Mucosa of descending colon (tissue), 3 donors: Measurements from ENCODE around the gene SCML1. TPM values are rescaled to one million over a fixed set of nuclear protein-coding genes. Genes with fewer than 3 reads are reported as not detected.

Experiments used
- ATAC-seq: fragments of 200-7000 bp; cut with Tn5 transposase; one replicate; pipeline ENCODE4 v1.9.1; 2020; ENCODE audit warnings: mild to moderate bottlenecking, moderate library complexity
- DNase-seq, 3 donors: peaks; one replicate each; pipeline ENCODE4 v3.0.0-alpha.2; 2020
- H3K36me3 ChIP-seq: fragments of 200-600 bp; one replicate; pipeline ENCODE4 v1.8.0; 2021; ENCODE audit warnings: low read depth, mild to moderate bottlenecking
- H3K4me1 ChIP-seq: fragments of 200-600 bp; one replicate; pipeline ENCODE4 v1.8.0; 2021; ENCODE audit warnings: low read depth, mild to moderate bottlenecking
- H3K4me3 ChIP-seq: fragments of 200-600 bp; one replicate; pipeline ENCODE4 v1.8.0; 2021; ENCODE audit warnings: mild to moderate bottlenecking
- H3K9me3 ChIP-seq: fragments of 200-600 bp; one replicate; pipeline ENCODE4 v1.8.0; 2021; ENCODE audit warnings: mild to moderate bottlenecking
- CTCF ChIP-seq: fragments of 200-600 bp; IDR thresholded peaks from one replicate; pipeline ENCODE4 v1.8.0; 2022; ENCODE audit warnings: antibody characterized with exemption, mild to moderate bottlenecking
- intact Hi-C, 2 donors: fragments of 100-400 bp; cut with DNase I in 1 of 2; cut with micrococcal nuclease in 1 of 2; formaldehyde crosslinking; loops; one replicate each; pipeline versions ENCODE4 v1.11.0 to v1.11.1; 2022; cut with DNase I, micrococcal nuclease
- total RNA-seq, 3 donors: library from RNA; stranded (reverse); fragmentation: NEBNext Ultra II Directional in 2 of 3; extraction: Animal tissue kit (Norgen Biotek cat#: 25700) in 2 of 3; gene quantifications; one replicate each; pipeline versions ENCODE4 v1.2.1 to v1.2.4, GENCODE V29; 2021 to 2023
- donor health status: DM: no; HTN: no; CAD: no; lungs with moderate emphysema.
- donor health status: DM: no; HTN: no; CAD: no.
- donor health status: DM: no; HTN: yes; CAD: no.

The SCML1 gene
- total RNA-seq, 3 donors from 2014 or later, result 9.9 to 12.9 (median 11.5) TPM

- ATAC-seq (no peak), DNase-seq (no peak)
- intact Hi-C loops, result no loop called here
- no peaks in the 10 kb centered on the region for H3K9me3 ChIP-seq
- no peaks in the 10 kb centered on the region for H3K36me3 ChIP-seq
- no peak for TF ChIP-seq CTCF
- H3K4me3 ChIP-seq, result no peak overlapping the region
- peaks cover 2% of the 10 kb centered on the region for H3K4me1 ChIP-seq
Observed at GRCh38 chrX:17747692-17748091, 10.4 kb downstream of the SCML1 start.

GRCh38 chrX:17748684-17749083 is 11.4 kb downstream of the SCML1 start:
- Histone ChIP-seq H3K4me1 (peaks cover 2% of the 10 kb centered on the region), H3K36me3 (no peaks in the 10 kb centered on the region), H3K4me3 (no peak overlapping the region), H3K9me3 (no peaks in the 10 kb centered on the region)
- no peak for TF ChIP-seq CTCF
- intact Hi-C loops, result no loop called here
- ATAC-seq, result no peak
- no peak for DNase-seq

- ATAC-seq, result no peak
Observed at GRCh38 chrX:17750436-17750835, 13.1 kb downstream of the SCML1 start.

GRCh38 chrX:17758382-17758781 is 21.1 kb downstream of the SCML1 start:
- H3K4me1 ChIP-seq, result no peaks in the 10 kb centered on the region
- DNase-seq (no peak), ATAC-seq (no peak)
- H3K4me3 ChIP-seq, result no peak overlapping the region
- no peak for TF ChIP-seq CTCF
- H3K36me3 ChIP-seq, result no peaks in the 10 kb centered on the region
- no peaks in the 10 kb centered on the region for H3K9me3 ChIP-seq
- intact Hi-C loops, result no loop called here

More at GRCh38 chrX:17750436-17750835, 13.1 kb downstream of the SCML1 start:
- no peak for TF ChIP-seq CTCF
- Histone ChIP-seq H3K36me3 (no peaks in the 10 kb centered on the region), H3K9me3 (no peaks in the 10 kb centered on the region), H3K4me3 (no peak overlapping the region), H3K4me1 (no peaks in the 10 kb centered on the region)
- no peak for DNase-seq
- intact Hi-C loops, result no loop called here

- no peak for DNase-seq
- intact Hi-C loops, result no loop called here
- Histone ChIP-seq H3K9me3 (no peaks in the 10 kb centered on the region), H3K36me3 (no peaks in the 10 kb centered on the region), H3K4me3 (no peak overlapping the region), H3K4me1 (no peaks in the 10 kb centered on the region)
- ATAC-seq, result no peak
- TF ChIP-seq CTCF, result no peak
Observed at GRCh38 chrX:17759990-17760389, 22.7 kb downstream of the SCML1 start.

- ATAC-seq (no peak), DNase-seq (no peak)
- no peak for TF ChIP-seq CTCF
- Histone ChIP-seq H3K9me3 (no peaks in the 10 kb centered on the region), H3K4me3 (no peak overlapping the region), H3K36me3 (no peaks in the 10 kb centered on the region), H3K4me1 (no peaks in the 10 kb centered on the region)
- intact Hi-C loops, result no loop called here
Observed at GRCh38 chrX:17767734-17768133, 30.4 kb downstream of the SCML1 start.
